ENCODE measurements around the gene MTUS2.

- TF ChIP-seq CTCF (IDR thresholded peaks at IDR 0.05; ENCODE audit: low read depth, low read length) (no peak), POLR2A (IDR thresholded peaks at IDR 0.05; ENCODE audit: extremely low read depth, insufficient read length) (no peak)
These were observed 566.1 kb downstream of the MTUS2 start for GRCh38 chr13:29386246-29386645.
